ENCODE measurements around the gene DYNC1I1.

Gene DYNC1I1

GRCh38 chr7:96084881-96085553, 312.7 kb downstream of the DYNC1I1 start:
- TF ChIP-seq GATA3 (IDR thresholded peaks at IDR 0.05; ENCODE audit: low read depth, low read length) (no peak), GATA2 (IDR thresholded peaks at IDR 0.05; ENCODE audit: low read depth, low read length) (no peak)

- TF ChIP-seq GATA2 (IDR thresholded peaks at IDR 0.05; ENCODE audit: low read depth, low read length), result no peak
- no peak for TF ChIP-seq GATA3 (IDR thresholded peaks at IDR 0.05; ENCODE audit: low read depth, low read length)
These were observed 313.6 kb downstream of the DYNC1I1 start for GRCh38 chr7:96085953-96086352.

GRCh38 chr7:96088579-96088978, 316.2 kb downstream of the DYNC1I1 start:
- TF ChIP-seq GATA3 (IDR thresholded peaks at IDR 0.05; ENCODE audit: low read depth, low read length) (no peak), GATA2 (IDR thresholded peaks at IDR 0.05; ENCODE audit: low read depth, low read length) (no peak)

- TF ChIP-seq GATA2 (IDR thresholded peaks at IDR 0.05; ENCODE audit: low read depth, low read length), result no peak
- no peak for TF ChIP-seq GATA3 (IDR thresholded peaks at IDR 0.05; ENCODE audit: low read depth, low read length)
These were observed 317.2 kb downstream of the DYNC1I1 start for GRCh38 chr7:96089511-96089910.

GRCh38 chr7:96090756-96091155, 318.4 kb downstream of the DYNC1I1 start:
- TF ChIP-seq GATA2 (IDR thresholded peaks at IDR 0.05; ENCODE audit: low read depth, low read length) (no peak), GATA3 (IDR thresholded peaks at IDR 0.05; ENCODE audit: low read depth, low read length) (no peak)

- no peak for TF ChIP-seq GATA2 (IDR thresholded peaks at IDR 0.05; ENCODE audit: low read depth, low read length)
- no peak for TF ChIP-seq GATA3 (IDR thresholded peaks at IDR 0.05; ENCODE audit: low read depth, low read length)
These were observed 321.1 kb downstream of the DYNC1I1 start for GRCh38 chr7:96093435-96093834.

GRCh38 chr7:96097835-96098234, 325.5 kb downstream of the DYNC1I1 start:
- TF ChIP-seq GATA3 (IDR thresholded peaks at IDR 0.05; ENCODE audit: low read depth, low read length) (no peak), GATA2 (IDR thresholded peaks at IDR 0.05; ENCODE audit: low read depth, low read length) (no peak)

GRCh38 chr7:96100737-96101136, 328.4 kb downstream of the DYNC1I1 start:
- no peak for TF ChIP-seq GATA2 (IDR thresholded peaks at IDR 0.05; ENCODE audit: low read depth, low read length)
- TF ChIP-seq GATA3 (IDR thresholded peaks at IDR 0.05; ENCODE audit: low read depth, low read length), result no peak

- no peak for TF ChIP-seq GATA2 (IDR thresholded peaks at IDR 0.05; ENCODE audit: low read depth, low read length)
- TF ChIP-seq GATA3 (IDR thresholded peaks at IDR 0.05; ENCODE audit: low read depth, low read length), result no peak
These were observed 329.9 kb downstream of the DYNC1I1 start for GRCh38 chr7:96102096-96102811.

- TF ChIP-seq GATA3 (IDR thresholded peaks at IDR 0.05; ENCODE audit: low read depth, low read length), result no peak
- no peak for TF ChIP-seq GATA2 (IDR thresholded peaks at IDR 0.05; ENCODE audit: low read depth, low read length)
These were observed 332.6 kb downstream of the DYNC1I1 start for GRCh38 chr7:96104984-96105383.

- TF ChIP-seq GATA3 (IDR thresholded peaks at IDR 0.05; ENCODE audit: low read depth, low read length) (no peak), GATA2 (IDR thresholded peaks at IDR 0.05; ENCODE audit: low read depth, low read length) (no peak)
These were observed 339.1 kb downstream of the DYNC1I1 start for GRCh38 chr7:96111405-96111804.

GRCh38 chr7:96114190-96114589, 341.8 kb downstream of the DYNC1I1 start:
- TF ChIP-seq GATA2 (IDR thresholded peaks at IDR 0.05; ENCODE audit: low read depth, low read length) (no peak), GATA3 (IDR thresholded peaks at IDR 0.05; ENCODE audit: low read depth, low read length) (no peak)

- TF ChIP-seq GATA2 (IDR thresholded peaks at IDR 0.05; ENCODE audit: low read depth, low read length) (no peak), GATA3 (IDR thresholded peaks at IDR 0.05; ENCODE audit: low read depth, low read length) (no peak)
These were observed 343.8 kb downstream of the DYNC1I1 start for GRCh38 chr7:96116173-96116572.

GRCh38 chr7:96118449-96119001, 346.2 kb downstream of the DYNC1I1 start:
- TF ChIP-seq GATA2 (IDR thresholded peaks at IDR 0.05; ENCODE audit: low read depth, low read length) (no peak), GATA3 (IDR thresholded peaks at IDR 0.05; ENCODE audit: low read depth, low read length) (no peak)
